ENCODE results near the gene PLCL2.

PLCL2 gene

GRCh38 chr3:16999161-16999560 is 114.4 kb downstream of the PLCL2 start:
- TF ChIP-seq EZH2phosphoT487 (IDR thresholded peaks at IDR 0.05; ENCODE audit: borderline replicate concordance, low read length): no peak
- TF ChIP-seq, protein P1, sequence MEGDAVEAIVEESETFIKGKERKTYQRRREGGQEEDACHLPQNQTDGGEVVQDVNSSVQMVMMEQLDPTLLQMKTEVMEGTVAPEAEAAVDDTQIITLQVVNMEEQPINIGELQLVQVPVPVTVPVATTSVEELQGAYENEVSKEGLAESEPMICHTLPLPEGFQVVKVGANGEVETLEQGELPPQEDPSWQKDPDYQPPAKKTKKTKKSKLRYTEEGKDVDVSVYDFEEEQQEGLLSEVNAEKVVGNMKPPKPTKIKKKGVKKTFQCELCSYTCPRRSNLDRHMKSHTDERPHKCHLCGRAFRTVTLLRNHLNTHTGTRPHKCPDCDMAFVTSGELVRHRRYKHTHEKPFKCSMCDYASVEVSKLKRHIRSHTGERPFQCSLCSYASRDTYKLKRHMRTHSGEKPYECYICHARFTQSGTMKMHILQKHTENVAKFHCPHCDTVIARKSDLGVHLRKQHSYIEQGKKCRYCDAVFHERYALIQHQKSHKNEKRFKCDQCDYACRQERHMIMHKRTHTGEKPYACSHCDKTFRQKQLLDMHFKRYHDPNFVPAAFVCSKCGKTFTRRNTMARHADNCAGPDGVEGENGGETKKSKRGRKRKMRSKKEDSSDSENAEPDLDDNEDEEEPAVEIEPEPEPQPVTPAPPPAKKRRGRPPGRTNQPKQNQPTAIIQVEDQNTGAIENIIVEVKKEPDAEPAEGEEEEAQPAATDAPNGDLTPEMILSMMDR (IDR thresholded peaks at IDR 0.05; ENCODE audit: low read depth, low read length, poor library complexity, severe bottlenecking): no peak
- Histone ChIP-seq H3K4me3 (ENCODE audit: low read length) (no peak overlapping the region), H3K79me2 (ENCODE audit: control insufficient read depth, low read length) (peaks cover 87% of the 10 kb centered on the region), H4K20me1 (ENCODE audit: control insufficient read depth, insufficient read depth, low read depth, low read length) (peaks cover 5% of the 10 kb centered on the region; the same call in 1 of the 2 replicates), H3K27ac (ENCODE audit: low read depth, low read length) (no peak overlapping the region), H3K9me3 (ENCODE audit: control insufficient read depth, insufficient read depth, low read length) (peaks cover 12% of the 10 kb centered on the region; the same call in 1 of the 2 replicates), H3K9me2 (replicated peaks; ENCODE audit: control insufficient read depth, low read length) (no peaks in the 10 kb centered on the region), H3K27me3 (ENCODE audit: control insufficient read depth, low read length) (no peaks in the 10 kb centered on the region), H3K36me3 (ENCODE audit: control insufficient read depth, low read length) (no peaks in the 10 kb centered on the region), H3K4me1 (ENCODE audit: control insufficient read depth, low read length) (no peaks in the 10 kb centered on the region), H3K4me2 (ENCODE audit: low read length) (no peak overlapping the region), H3F3A (ENCODE audit: control insufficient read depth, insufficient read depth) (no peaks in the 10 kb centered on the region)

GRCh38 chr3:16999871-17000270 is 115.1 kb downstream of the PLCL2 start:
- peaks cover 12% of the 10 kb centered on the region; the same call in 1 of the 2 replicates for H3K9me3 ChIP-seq (ENCODE audit: control insufficient read depth, insufficient read depth, low read length)
- H3K9me2 ChIP-seq (replicated peaks; ENCODE audit: control insufficient read depth, low read length): no peaks in the 10 kb centered on the region
- H3K27me3 ChIP-seq (ENCODE audit: control insufficient read depth, low read length): no peaks in the 10 kb centered on the region
- H3K27ac ChIP-seq (ENCODE audit: low read depth, low read length): no peak overlapping the region
- H3K36me3 ChIP-seq (ENCODE audit: control insufficient read depth, low read length): no peaks in the 10 kb centered on the region
- H3K79me2 ChIP-seq (ENCODE audit: control insufficient read depth, low read length): peaks cover 86% of the 10 kb centered on the region
- H3F3A ChIP-seq (ENCODE audit: control insufficient read depth, insufficient read depth): no peaks in the 10 kb centered on the region
- no peak overlapping the region for H3K4me2 ChIP-seq (ENCODE audit: low read length)
- H3K4me3 ChIP-seq (ENCODE audit: low read length): no peak overlapping the region
- H4K20me1 ChIP-seq (ENCODE audit: control insufficient read depth, insufficient read depth, low read depth, low read length): peaks cover 5% of the 10 kb centered on the region; the same call in 1 of the 2 replicates
- no peak for TF ChIP-seq EZH2phosphoT487 (IDR thresholded peaks at IDR 0.05; ENCODE audit: borderline replicate concordance, low read length)
- TF ChIP-seq, protein P1 (IDR thresholded peaks at IDR 0.05; ENCODE audit: low read depth, low read length, poor library complexity, severe bottlenecking): no peak
- no peaks in the 10 kb centered on the region for H3K4me1 ChIP-seq (ENCODE audit: control insufficient read depth, low read length)

DNA sequence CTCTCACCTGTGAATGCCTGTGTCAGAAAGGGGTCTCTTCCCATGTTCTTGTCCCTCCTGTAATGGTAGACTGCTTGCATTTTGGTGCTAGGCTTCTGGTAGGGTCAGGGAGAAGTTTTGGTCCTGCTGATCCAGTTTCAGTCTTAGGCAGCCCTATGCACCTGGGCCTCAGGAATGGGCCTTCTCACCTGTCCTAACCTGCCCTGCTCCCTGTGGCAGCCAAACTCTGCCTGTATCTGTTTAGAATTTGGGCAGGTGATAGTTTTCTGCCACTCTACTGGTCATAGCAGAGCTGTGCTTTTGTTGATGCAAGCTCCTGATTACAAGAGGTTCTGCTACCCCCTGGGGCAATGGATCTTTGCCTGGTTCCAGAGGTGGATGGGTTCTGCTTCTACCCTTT is 118.7 kb downstream of the PLCL2 start:
- no peaks in the 10 kb centered on the region for H3K27me3 ChIP-seq (ENCODE audit: control insufficient read depth, low read length)
- no peaks in the 10 kb centered on the region for H3K9me2 ChIP-seq (replicated peaks; ENCODE audit: control insufficient read depth, low read length)
- no peak overlapping the region for H3K4me2 ChIP-seq (ENCODE audit: low read length)
- peaks cover 94% of the 10 kb centered on the region for H3K79me2 ChIP-seq (ENCODE audit: control insufficient read depth, low read length)
- H3K27ac ChIP-seq (ENCODE audit: low read depth, low read length): no peak overlapping the region
- no peaks in the 10 kb centered on the region for H3F3A ChIP-seq (ENCODE audit: control insufficient read depth, insufficient read depth)
- no peak for TF ChIP-seq EZH2phosphoT487 (IDR thresholded peaks at IDR 0.05; ENCODE audit: borderline replicate concordance, low read length)
- H3K36me3 ChIP-seq (ENCODE audit: control insufficient read depth, low read length): no peaks in the 10 kb centered on the region
- no peak overlapping the region for H3K4me3 ChIP-seq (ENCODE audit: low read length)
- peaks cover 6% of the 10 kb centered on the region; the same call in 1 of the 2 replicates for H3K4me1 ChIP-seq (ENCODE audit: control insufficient read depth, low read length)
- H3K9me3 ChIP-seq (ENCODE audit: control insufficient read depth, insufficient read depth, low read length): peaks cover 12% of the 10 kb centered on the region; the same call in 1 of the 2 replicates
- 0 out of 2 replicates have a peak, but pooled peaks cover 5% of the 10 kb centered on the region for H4K20me1 ChIP-seq (ENCODE audit: control insufficient read depth, insufficient read depth, low read depth, low read length)

DNA sequence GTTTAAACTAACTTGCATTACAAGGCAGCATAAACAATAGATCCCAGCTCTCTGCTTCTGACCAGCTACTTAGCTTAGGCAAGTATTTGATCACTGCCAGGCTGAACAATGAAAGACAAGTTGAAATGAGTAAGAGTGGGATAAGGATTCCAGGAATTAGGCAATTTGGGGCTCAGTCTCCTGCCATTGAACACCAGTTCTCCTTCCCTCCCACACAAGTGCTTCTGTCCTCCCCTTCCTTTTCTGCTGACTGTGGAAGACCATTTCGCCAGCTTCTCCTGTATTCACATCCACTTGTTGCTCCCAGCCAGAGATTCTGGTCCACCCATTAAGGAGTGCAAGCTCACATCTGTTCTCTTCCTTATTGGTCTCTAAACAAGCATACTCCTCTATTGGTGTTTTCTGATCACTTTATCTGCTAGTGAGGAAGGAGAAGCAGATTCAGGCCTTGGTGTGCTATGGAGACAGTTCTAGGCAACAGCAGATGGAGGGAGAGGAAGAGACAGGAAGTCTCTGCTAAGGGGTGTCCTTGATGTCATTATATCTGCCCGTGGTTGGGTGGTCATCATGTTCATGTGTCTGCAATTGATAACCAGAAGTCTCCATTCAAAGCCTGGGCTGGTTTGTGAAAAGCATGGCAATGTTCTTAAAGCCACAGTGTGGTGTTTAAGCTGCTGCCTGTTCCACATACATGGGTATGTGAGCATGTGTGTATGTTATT is 121.5 kb downstream of the PLCL2 start:
- TF ChIP-seq EZH2phosphoT487 (IDR thresholded peaks at IDR 0.05; ENCODE audit: borderline replicate concordance, low read length): no peak
- TF ChIP-seq, protein P1 (IDR thresholded peaks at IDR 0.05; ENCODE audit: low read depth, low read length, poor library complexity, severe bottlenecking): no peak
- Histone ChIP-seq H3K27ac (ENCODE audit: low read depth, low read length) (no peak overlapping the region), H3K79me2 (ENCODE audit: control insufficient read depth, low read length) (peaks cover 74% of the 10 kb centered on the region), H3F3A (ENCODE audit: control insufficient read depth, insufficient read depth) (no peaks in the 10 kb centered on the region), H3K4me1 (ENCODE audit: control insufficient read depth, low read length) (peaks cover 6% of the 10 kb centered on the region; the same call in 1 of the 2 replicates), H3K4me3 (ENCODE audit: low read length) (no peak overlapping the region), H3K9me3 (ENCODE audit: control insufficient read depth, insufficient read depth, low read length) (peaks cover 4% of the 10 kb centered on the region; the same call in 1 of the 2 replicates), H3K9me2 (replicated peaks; ENCODE audit: control insufficient read depth, low read length) (no peaks in the 10 kb centered on the region), H3K36me3 (ENCODE audit: control insufficient read depth, low read length) (peaks cover 16% of the 10 kb centered on the region), H4K20me1 (ENCODE audit: control insufficient read depth, insufficient read depth, low read depth, low read length) (0 out of 2 replicates have a peak, but pooled peaks cover 5% of the 10 kb centered on the region), H3K27me3 (ENCODE audit: control insufficient read depth, low read length) (no peaks in the 10 kb centered on the region), H3K4me2 (ENCODE audit: low read length) (no peak overlapping the region)
